ENCODE data around the gene ANKRD10.
A peak's percentile ranks its signal among the peaks of the same experiment; 100 is the strongest.

ANKRD10 gene

DNA sequence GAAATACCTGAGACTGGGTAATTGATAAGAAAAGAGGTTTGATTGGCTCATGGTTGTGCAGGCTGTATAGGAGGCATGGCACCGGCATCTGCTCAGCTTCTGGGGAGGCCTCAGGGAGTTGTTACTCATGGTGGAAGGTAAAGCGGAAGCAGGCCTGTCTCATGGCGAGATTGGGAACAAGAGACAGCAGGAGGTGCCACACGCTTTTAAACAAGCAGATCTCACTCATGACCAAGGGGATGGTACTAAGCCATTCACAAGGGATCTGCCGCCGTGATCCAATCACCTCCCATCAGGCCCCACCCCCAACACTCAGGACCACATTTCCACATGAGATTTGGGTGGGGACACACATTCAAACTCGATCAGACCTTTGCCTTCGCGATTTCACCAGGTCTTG is 86.2 kb downstream of the ANKRD10 start:
- DNase-seq: peak in 1 of 5 experiments; percentile 15

Measured in T-helper 2 cell (primary cell).